Measurements from ENCODE around the gene SNAI3.

DNA sequence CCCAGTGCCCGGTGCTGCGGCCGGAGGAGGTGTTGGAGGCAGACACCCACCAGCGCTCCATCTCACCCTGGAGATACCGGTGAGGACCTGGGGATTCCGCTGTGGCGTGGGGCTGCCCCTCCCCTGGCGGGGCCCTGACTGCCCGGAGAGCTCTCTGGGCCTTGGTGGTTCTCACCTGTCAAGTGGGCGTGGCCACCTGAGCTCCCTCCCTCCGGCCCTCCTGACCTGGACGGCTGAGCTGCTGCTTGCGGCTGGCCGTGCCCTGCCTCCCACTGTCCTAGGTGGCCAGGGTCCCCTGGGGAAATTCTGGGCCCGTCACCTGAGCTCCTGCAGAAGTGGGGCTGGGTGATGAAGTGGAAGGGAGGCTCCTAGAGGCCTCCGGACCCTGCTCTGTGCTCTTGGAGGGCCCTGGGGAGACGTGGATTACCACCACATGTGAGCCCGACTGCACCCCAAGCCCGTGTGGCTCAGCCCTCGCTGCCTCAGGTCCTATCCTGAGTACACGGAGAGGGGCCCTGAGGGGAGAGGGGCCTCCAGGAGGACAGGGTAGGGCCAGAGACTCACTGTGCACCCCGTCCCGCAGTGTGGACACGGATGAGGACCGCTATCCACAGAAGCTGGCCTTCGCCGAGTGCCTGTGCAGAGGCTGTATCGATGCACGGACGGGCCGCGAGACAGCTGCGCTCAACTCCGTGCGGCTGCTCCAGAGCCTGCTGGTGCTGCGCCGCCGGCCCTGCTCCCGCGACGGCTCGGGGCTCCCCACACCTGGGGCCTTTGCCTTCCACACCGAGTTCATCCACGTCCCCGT lies 46.9 kb downstream of the SNAI3 start:
- TF ChIP-seq, protein P1, sequence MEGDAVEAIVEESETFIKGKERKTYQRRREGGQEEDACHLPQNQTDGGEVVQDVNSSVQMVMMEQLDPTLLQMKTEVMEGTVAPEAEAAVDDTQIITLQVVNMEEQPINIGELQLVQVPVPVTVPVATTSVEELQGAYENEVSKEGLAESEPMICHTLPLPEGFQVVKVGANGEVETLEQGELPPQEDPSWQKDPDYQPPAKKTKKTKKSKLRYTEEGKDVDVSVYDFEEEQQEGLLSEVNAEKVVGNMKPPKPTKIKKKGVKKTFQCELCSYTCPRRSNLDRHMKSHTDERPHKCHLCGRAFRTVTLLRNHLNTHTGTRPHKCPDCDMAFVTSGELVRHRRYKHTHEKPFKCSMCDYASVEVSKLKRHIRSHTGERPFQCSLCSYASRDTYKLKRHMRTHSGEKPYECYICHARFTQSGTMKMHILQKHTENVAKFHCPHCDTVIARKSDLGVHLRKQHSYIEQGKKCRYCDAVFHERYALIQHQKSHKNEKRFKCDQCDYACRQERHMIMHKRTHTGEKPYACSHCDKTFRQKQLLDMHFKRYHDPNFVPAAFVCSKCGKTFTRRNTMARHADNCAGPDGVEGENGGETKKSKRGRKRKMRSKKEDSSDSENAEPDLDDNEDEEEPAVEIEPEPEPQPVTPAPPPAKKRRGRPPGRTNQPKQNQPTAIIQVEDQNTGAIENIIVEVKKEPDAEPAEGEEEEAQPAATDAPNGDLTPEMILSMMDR (IDR thresholded peaks at IDR 0.05) = no peak
- TF ChIP-seq POLR2AphosphoS5 (IDR thresholded peaks at IDR 0.05; ENCODE audit: insufficient read depth in 1 of 2, low read depth in 1 of 2) (no peak), POLR2A (IDR thresholded peaks at IDR 0.05) (no peak)
